ENCODE data around the gene NFKB1.

Gene NFKB1

GRCh38 chr4:102493794-102494193 is 7.4 kb upstream of the NFKB1 start:
- DNase-seq (ENCODE audit: low spot score) (no peak), FAIRE-seq (no peak)

- DNase-seq (ENCODE audit: low spot score) (no peak), FAIRE-seq (no peak)
These were observed 6.6 kb upstream of the NFKB1 start for GRCh38 chr4:102494603-102495002.

DNA sequence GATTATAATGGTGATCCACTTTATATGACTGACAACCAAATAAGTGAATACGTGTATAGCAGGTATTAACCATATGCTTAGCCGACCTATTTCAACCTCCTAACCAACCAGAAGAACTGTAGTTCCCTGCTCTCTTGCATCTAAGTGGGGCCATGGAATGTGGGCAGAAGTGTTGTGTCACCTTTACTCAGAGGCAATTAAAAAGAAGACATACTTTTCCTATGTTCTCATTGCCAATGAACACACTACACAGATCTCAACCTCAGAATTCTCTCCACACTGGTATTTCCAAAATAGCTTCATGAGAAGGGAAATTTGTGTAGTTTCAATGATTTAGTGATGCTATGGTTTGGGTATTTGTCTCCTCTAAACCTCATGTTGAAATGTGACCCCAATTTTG is 3.2 kb upstream of the NFKB1 start:
- no peak for FAIRE-seq

GRCh38 chr4:102500352-102500695 is 835 bp upstream of the NFKB1 start:
- FAIRE-seq: no peak
- peak; percentile 23 for DNase-seq (ENCODE audit: low spot score)

More for the DNA sequence above, 3.2 kb upstream of the NFKB1 start:
- DNase-seq (ENCODE audit: low spot score): no peak

GRCh38 chr4:102501447-102501696 is 213 bp downstream of the NFKB1 start:
- FAIRE-seq (no peak), DNase-seq (ENCODE audit: low spot score) (no peak)

DNA sequence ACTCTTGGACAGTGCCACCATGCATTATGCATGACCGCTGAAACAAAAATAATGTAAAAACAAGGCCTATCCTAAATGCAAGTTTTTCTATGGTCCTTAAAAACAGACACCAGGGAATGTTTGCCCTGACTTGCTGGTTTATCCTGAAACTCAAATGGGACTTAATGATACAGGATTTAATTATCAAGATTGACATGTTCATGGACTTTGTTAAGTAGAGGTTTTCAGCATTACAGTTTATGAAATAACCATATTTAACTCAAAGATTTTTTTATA is 1.3 kb downstream of the NFKB1 start:
- DNase-seq (ENCODE audit: low spot score): no peak
- FAIRE-seq: no peak

DNA sequence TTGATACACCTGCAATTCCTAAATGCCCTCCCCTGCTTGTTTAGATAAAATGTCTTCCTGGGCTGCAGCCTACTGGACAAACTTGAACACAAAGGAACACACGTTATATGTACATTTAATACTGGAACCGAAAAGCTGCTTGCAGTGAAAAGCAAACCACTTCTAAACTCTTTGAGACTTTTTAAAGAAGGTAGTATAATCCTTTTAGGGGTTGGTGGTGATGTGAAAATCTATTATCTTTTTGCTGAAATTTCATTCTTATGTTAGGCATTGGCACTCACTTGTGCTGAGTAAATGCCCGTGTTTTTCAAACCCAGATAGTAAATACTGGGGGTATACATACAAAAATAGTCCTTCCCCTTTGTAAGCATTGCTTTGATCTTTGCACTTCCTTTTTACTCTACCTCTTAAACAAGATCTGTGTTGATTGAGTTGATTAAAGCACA is 2.2 kb downstream of the NFKB1 start:
- DNase-seq (ENCODE audit: low spot score) (no peak), FAIRE-seq (no peak)

- FAIRE-seq (no peak), DNase-seq (ENCODE audit: low spot score) (no peak)
These were observed 3.0 kb downstream of the NFKB1 start for GRCh38 chr4:102503831-102504786.

GRCh38 chr4:102504941-102505340 is 3.8 kb downstream of the NFKB1 start:
- FAIRE-seq (no peak), DNase-seq (ENCODE audit: low spot score) (no peak)

DNA sequence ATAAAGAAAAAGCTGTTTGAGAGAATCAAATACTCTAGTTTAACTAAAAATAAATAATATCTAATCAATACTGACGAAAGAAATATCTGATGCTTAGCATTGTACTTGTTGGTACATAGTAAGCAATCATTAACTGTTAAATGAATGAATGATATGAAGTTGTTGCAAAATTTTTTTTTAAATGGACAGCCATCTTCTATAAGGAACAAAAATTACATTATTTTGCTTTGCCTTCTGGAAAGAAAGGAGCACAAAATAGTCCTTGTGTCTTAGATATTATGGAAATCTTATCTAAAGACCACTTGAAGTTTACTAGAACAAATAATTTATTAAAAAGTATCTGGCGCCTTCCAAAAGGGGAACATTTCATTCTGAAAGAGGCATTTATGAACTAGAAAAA is 4.5 kb downstream of the NFKB1 start:
- DNase-seq (ENCODE audit: low spot score): no peak

DNA sequence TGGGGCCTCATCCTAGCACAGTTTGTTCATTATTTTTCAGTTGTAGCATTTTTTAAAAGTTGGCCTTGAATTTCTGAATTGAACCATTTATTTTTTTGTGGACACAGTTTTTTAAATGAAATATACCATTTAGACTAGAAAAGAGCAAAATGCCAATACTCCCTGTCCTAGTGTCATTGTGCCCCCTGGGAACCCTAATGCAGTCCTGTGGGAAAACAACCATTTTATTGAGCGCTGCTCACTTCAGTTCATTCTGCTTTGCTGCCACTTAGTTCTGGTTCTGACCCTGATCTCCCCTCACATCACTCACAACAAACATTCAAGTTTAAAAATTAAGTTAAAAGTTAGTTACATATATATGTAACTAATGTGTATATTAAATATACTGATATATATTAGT is 5.4 kb downstream of the NFKB1 start:
- DNase-seq (ENCODE audit: low spot score) (no peak), FAIRE-seq (no peak)

More for the DNA sequence above, 4.5 kb downstream of the NFKB1 start:
- FAIRE-seq: no peak

DNA sequence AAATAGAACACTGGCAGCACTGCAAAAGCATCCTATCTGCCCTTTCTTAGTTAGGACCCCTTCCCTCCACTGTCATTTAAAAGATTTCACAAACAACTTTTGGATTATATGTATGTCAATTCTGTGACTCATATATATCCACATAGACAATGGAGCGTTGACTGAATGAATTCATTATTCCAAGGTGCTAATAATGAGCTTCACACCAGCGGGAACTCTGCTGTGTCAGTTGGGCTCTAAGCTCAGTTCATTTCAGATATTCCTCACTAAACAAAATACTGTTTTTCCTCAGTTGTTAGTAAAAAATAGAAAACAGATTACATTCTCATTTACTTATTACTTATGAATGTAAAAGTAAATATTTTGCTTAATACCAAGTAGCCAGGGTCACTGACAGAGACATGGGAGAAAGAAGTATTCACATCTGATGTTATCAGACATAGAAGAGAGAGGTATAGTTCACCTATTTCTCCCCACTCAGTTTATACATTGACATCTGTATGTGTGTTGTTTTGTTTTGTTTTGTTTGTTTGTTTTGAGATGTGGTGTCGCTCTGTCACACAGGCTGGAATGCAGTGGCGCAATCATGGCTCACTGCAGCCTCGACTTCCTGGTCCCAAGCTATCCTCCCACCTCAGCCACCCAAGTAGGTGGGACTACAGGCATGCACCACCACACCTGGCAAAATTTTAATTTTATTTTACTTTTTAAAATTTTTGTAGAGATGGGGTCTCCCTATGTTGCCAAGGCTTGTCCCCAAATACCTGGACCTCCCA is 10.9 kb downstream of the NFKB1 start:
- no peak for FAIRE-seq
- no peak for DNase-seq (ENCODE audit: low spot score)

GRCh38 chr4:102514298-102514964 is 13.3 kb downstream of the NFKB1 start:
- FAIRE-seq (no peak), DNase-seq (ENCODE audit: low spot score) (no peak)

DNA sequence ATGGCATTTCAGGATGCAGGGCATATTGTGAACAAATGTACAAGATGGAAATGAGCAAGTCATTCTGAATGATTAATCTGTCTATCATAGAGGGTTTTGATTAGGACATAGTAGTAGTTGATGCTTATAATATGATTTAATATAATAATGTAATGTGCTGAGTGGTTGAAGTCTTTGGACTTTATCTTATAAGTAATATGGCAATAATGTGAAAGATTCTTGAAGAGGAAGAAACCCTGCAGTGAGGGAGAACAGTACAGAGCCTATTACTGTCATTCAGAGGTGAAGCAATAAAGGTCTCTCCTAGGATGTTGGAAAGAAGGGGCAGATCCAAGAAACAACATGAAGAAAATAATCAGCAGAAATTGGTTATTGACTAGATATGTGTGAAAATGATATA is 16.6 kb downstream of the NFKB1 start:
- DNase-seq (ENCODE audit: low spot score): no peak
- FAIRE-seq: no peak

- no peak for FAIRE-seq
These were observed 17.6 kb downstream of the NFKB1 start for GRCh38 chr4:102518703-102519131.

GRCh38 chr4:102519925-102520324 is 18.8 kb downstream of the NFKB1 start:
- no peak for FAIRE-seq
- DNase-seq (ENCODE audit: low spot score): no peak

More at GRCh38 chr4:102518703-102519131, 17.6 kb downstream of the NFKB1 start:
- DNase-seq (ENCODE audit: low spot score): no peak

GRCh38 chr4:102521570-102521969 is 20.4 kb downstream of the NFKB1 start:
- DNase-seq (ENCODE audit: low spot score) (no peak), FAIRE-seq (no peak)

GRCh38 chr4:102522031-102522440 is 20.9 kb downstream of the NFKB1 start:
- no peak for FAIRE-seq
- no peak for DNase-seq (ENCODE audit: low spot score)

- FAIRE-seq: no peak
- no peak for DNase-seq (ENCODE audit: low spot score)
These were observed 23.5 kb downstream of the NFKB1 start for GRCh38 chr4:102524691-102525090.

DNA sequence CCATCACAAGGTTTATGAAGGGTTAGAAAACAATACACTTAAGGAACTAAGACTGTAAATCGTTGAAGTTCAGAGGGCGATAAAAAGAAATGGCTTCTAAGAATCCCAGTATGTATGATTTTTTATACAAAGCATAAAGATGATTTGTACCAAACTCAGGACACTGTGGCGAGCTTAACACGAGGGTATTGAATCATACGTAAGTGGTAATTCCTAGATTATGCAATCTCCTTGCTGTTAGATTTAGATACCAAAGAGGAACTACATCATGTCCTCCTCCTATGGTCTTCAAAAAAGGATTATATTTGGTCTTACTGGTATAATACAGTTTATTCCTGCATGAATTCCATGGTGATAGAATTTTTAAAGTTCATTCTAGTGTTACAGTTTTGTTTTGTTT is 23.9 kb downstream of the NFKB1 start:
- no peak for DNase-seq (ENCODE audit: low spot score)
- FAIRE-seq: no peak

- no peak for DNase-seq (ENCODE audit: low spot score)
These were observed 24.3 kb downstream of the NFKB1 start for GRCh38 chr4:102525504-102525903.

GRCh38 chr4:102526532-102526931 is 25.4 kb downstream of the NFKB1 start:
- FAIRE-seq: no peak
- no peak for DNase-seq (ENCODE audit: low spot score)

More at GRCh38 chr4:102525504-102525903, 24.3 kb downstream of the NFKB1 start:
- no peak for FAIRE-seq

Data from RCC 7860 (cell line).